ENCODE measurements around the gene CARD10.

GRCh38 chr22:37488337-37489135 lies 30.7 kb downstream of the CARD10 start:
- no peak for TF ChIP-seq CTCF (optimal IDR thresholded peaks at IDR 0.05 in 1 of 3, IDR thresholded peaks at IDR 0.05 in 1 of 3, conservative IDR thresholded peaks at IDR 0.05 in 1 of 3; ENCODE audit: extremely low read depth in 1 of 3, insufficient read depth in 2 of 3, low read length in 3 of 3)
- TF ChIP-seq EZH2 (IDR thresholded peaks at IDR 0.05; ENCODE audit: low read length) = no peak

Measured in keratinocyte (primary cell).